Stimulated activated CD8-positive, alpha-beta memory T cell treated with anti-CD3 and anti-CD28 coated beads, Interleukin-15, amount 100 ng/mL, for 24 hours (primary cell): ENCODE data around the gene KIT.

Experiments
- DNase-seq: peaks from one replicate; pipeline ENCODE4 v3.0.0-alpha.2; 2020; ENCODE audit warnings: low read depth

Gene KIT

GRCh38 chr4:54703182-54703581, 45.4 kb downstream of the KIT start:
- no peak for DNase-seq

GRCh38 chr4:54707406-54707805, 49.6 kb downstream of the KIT start:
- no peak for DNase-seq

- DNase-seq, result no peak
These were observed 50.9 kb downstream of the KIT start for GRCh38 chr4:54708339-54709279.

- DNase-seq, result no peak
These were observed 51.6 kb downstream of the KIT start for GRCh38 chr4:54709400-54709799.

GRCh38 chr4:54712206-54712605, 54.4 kb downstream of the KIT start:
- DNase-seq, result no peak

- no peak for DNase-seq
These were observed 56.9 kb downstream of the KIT start for GRCh38 chr4:54714631-54715030.

- DNase-seq, result no peak
These were observed 58.8 kb downstream of the KIT start for GRCh38 chr4:54716478-54717065.

GRCh38 chr4:54717694-54718093, 59.9 kb downstream of the KIT start:
- DNase-seq, result no peak

- DNase-seq, result no peak
These were observed 61.6 kb downstream of the KIT start for GRCh38 chr4:54719378-54719777.

GRCh38 chr4:54723220-54723619, 65.5 kb downstream of the KIT start:
- DNase-seq, result no peak

- no peak for DNase-seq
These were observed 66.1 kb downstream of the KIT start for GRCh38 chr4:54723820-54724219.

GRCh38 chr4:54726907-54727306, 69.2 kb downstream of the KIT start:
- DNase-seq, result no peak

GRCh38 chr4:54727346-54727745, 69.6 kb downstream of the KIT start:
- DNase-seq, result no peak

GRCh38 chr4:54728368-54728767, 70.6 kb downstream of the KIT start:
- no peak for DNase-seq

GRCh38 chr4:54729256-54729655, 71.5 kb downstream of the KIT start:
- DNase-seq, result no peak

- no peak for DNase-seq
These were observed 72.8 kb downstream of the KIT start for GRCh38 chr4:54730581-54730980.

GRCh38 chr4:54731552-54731951, 73.8 kb downstream of the KIT start:
- DNase-seq, result no peak

GRCh38 chr4:54731976-54732375, 74.2 kb downstream of the KIT start:
- no peak for DNase-seq

GRCh38 chr4:54737421-54737820, 79.7 kb downstream of the KIT start:
- DNase-seq, result no peak

- no peak for DNase-seq
These were observed 83.4 kb downstream of the KIT start for GRCh38 chr4:54741202-54741601.

GRCh38 chr4:54742636-54743399, 85.1 kb downstream of the KIT start:
- DNase-seq, result no peak

GRCh38 chr4:54743562-54743961, 85.8 kb downstream of the KIT start:
- DNase-seq, result no peak

- DNase-seq, result no peak
These were observed 86.7 kb downstream of the KIT start for GRCh38 chr4:54744487-54744886.
